Activated naive CD8-positive, alpha-beta T cell treated with anti-CD3 and anti-CD28 coated beads, Interleukin-2, amount 50 U/mL, for 16 hours (primary cell): ENCODE results near the gene DCBLD1.
"Not testable (repeated sequence)": the region's sequence is repeated elsewhere in the genome, so short reads cannot be mapped to it uniquely, and the experiment has no call there.

Source experiments
- DNase-seq: peaks from one replicate; pipeline ENCODE4 v3.0.0-alpha.2; 2020; ENCODE audit warnings: low read depth, low spot score

DCBLD1 gene

GRCh38 chr6:117501722-117502121 lies 19.2 kb downstream of the DCBLD1 start:
- DNase-seq: no peak

GRCh38 chr6:117502580-117502979 lies 20.1 kb downstream of the DCBLD1 start:
- no peak for DNase-seq

- DNase-seq: no peak
These were observed 20.7 kb downstream of the DCBLD1 start for GRCh38 chr6:117503211-117503610.

- no peak for DNase-seq
These were observed 22.1 kb downstream of the DCBLD1 start for GRCh38 chr6:117504478-117505144.

- DNase-seq: no peak
These were observed 22.8 kb downstream of the DCBLD1 start for GRCh38 chr6:117505311-117505710.

- no peak for DNase-seq
These were observed 23.8 kb downstream of the DCBLD1 start for GRCh38 chr6:117506180-117506835.

- no peak for DNase-seq
These were observed 24.4 kb downstream of the DCBLD1 start for GRCh38 chr6:117506907-117507306.

GRCh38 chr6:117508450-117508971 lies 26.0 kb downstream of the DCBLD1 start:
- DNase-seq: no peak

GRCh38 chr6:117509021-117509420 lies 26.5 kb downstream of the DCBLD1 start:
- no peak for DNase-seq

- no peak for DNase-seq
These were observed 29.8 kb downstream of the DCBLD1 start for GRCh38 chr6:117512056-117512828.

GRCh38 chr6:117512987-117513573 lies 30.6 kb downstream of the DCBLD1 start:
- no peak for DNase-seq

- no peak for DNase-seq
These were observed 31.4 kb downstream of the DCBLD1 start for GRCh38 chr6:117513778-117514365.

- DNase-seq: no peak
These were observed 32.2 kb downstream of the DCBLD1 start for GRCh38 chr6:117514655-117515054.

- no peak for DNase-seq
These were observed 32.9 kb downstream of the DCBLD1 start for GRCh38 chr6:117515326-117515725.

GRCh38 chr6:117517995-117518394 lies 35.5 kb downstream of the DCBLD1 start:
- DNase-seq: not testable (repeated sequence)

GRCh38 chr6:117518870-117519269 lies 36.4 kb downstream of the DCBLD1 start:
- no peak for DNase-seq

- no peak for DNase-seq
These were observed 38.3 kb downstream of the DCBLD1 start for GRCh38 chr6:117520603-117521395.

- no peak for DNase-seq
These were observed 39.5 kb downstream of the DCBLD1 start for GRCh38 chr6:117521791-117522502.

- DNase-seq: no peak
These were observed 43.1 kb downstream of the DCBLD1 start for GRCh38 chr6:117525607-117526006.
